Stimulated activated CD4-positive, alpha-beta T cell treated with anti-CD3 and anti-CD28 coated beads, TNF-alpha, amount 100 ng/mL, for 24 hours (primary cell): Measurements from ENCODE around the gene HM13.
"Not testable (repeated sequence)": the region's sequence is repeated elsewhere in the genome, so short reads cannot be mapped to it uniquely, and the experiment has no call there.

Experiments used
- DNase-seq, 3 experiments: peaks; one replicate each; pipeline ENCODE4 v3.0.0-alpha.2; 2020; ENCODE audit warnings: low read depth in 3 of 3

HM13 gene

GRCh38 chr20:31567380-31567720 is 53.1 kb downstream of the HM13 start:
- DNase-seq = no peak

- DNase-seq = no peak
Observed at GRCh38 chr20:31568041-31568731, 53.9 kb downstream of the HM13 start.

DNA sequence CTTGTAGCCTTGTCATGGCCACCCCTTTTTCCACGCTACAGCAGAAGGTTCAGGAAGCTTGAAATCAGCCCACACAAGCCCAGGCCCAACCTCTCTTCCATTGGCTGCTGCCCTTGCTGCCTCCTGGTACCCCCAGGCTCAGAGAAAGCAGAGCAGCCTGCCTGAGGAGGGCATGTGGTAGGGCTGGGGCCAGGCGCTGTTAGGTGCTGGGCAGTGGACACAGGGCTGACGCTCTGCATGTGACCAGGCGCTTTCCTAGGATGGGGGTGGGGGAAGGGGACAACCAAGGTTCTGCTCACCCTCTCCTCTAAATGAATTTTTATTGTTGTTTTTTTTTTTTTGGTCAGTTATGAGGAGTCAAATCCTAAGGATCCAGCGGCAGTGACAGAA is 54.5 kb downstream of the HM13 start:
- DNase-seq = no peak

DNA sequence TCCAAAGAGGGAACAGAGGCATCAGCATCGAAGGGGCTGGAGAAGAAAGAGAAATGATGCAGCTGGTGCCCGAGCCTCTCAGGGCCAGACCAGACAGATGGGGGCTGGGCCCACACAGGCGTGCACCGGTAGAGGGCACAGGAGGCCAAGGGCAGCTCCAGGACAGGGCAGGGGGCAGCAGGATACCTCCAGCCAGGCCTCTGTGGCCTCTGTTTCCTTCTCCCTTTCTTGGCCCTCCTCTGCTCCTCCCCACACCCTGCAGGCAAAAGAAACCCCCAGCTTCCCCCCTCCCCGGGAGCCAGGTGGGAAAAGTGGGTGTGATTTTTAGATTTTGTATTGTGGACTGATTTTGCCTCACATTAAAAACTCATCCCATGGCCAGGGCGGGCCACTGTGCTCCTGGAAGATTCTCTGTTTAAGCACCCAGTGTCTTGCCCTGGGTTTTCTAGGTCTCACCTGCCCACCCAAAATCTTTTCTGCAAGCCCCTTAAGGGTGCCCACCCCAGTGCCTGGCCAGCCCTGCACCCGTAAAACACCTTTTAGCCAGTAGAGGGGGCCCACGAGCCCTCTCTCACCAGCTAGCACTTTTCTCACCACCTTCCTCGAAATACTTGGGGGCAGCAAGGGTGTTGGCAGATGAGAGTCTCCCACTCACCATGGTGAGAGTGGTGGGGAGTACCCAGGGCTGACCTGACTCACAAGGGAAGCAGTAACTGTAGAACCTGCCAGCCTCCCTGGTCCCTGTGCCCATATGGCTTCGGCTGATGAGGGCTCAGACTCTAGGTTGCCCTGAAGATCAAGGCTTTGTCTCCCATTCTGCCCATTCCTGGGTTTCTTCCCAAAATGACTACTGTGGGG is 55.1 kb downstream of the HM13 start:
- DNase-seq = peak in 1 of 3 experiments; percentile 28

DNA sequence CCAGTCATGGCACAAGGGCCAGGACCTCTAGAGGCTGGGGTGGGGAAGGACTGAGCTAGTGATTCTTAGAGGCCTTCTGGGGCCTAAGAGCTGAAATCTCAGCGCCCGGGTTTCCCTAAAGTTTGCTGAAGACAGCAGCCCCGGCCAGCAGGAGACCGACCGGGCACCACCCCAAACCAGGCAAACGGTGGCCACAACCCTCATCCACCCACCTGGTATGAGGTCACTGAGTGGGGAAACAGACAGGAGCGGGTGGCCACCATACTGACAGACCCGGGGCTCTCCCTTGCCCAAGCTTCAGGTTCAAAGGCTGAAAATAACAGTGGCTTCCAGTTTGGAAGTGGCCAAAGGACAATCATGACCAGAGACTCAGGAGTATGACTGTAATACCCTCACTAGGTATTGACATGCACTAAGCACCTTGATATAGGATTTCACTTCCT is 55.8 kb downstream of the HM13 start:
- no peak for DNase-seq

DNA sequence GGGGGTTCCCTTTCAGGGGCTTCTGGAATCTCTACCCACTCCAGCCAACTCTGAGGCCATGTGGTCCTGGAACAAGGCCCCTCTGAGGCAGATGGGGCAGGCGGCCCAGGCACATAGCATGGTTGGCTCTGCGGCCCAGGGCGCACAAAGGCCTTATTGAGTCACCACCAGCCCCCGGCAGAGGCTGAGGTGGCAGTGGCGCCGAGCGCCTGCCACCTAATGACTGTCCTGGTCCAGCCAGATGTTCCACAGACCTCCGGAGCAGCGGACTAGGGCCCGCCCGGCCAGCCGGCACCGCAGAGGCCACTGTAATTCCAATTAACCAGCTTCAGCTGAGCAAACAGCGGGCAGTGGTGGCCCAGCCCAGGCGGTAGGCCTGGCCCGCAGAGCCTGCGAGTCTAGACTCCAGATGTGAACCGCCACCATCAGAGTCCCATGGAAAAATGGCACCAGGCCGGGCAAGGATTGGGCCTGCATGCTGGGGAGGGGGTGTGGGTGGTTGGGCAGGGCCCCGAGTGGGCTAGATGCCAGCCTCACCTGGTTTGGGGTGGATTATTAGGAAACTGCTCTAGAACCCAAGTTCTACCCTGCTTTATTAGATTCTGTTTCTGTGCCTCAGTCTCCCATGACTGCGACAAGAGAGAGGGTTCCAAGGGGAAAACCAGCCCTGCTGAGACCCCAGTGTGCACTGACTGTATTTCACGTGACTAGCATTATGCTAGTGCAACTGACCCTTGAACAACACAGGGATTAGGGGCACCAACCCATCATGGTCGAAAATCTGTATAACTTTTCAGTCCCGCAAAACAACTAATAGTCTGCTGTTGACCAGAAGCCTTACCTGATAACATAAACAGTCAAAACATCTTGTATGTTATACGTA is 56.7 kb downstream of the HM13 start:
- DNase-seq = no peak

GRCh38 chr20:31572042-31572700 is 57.9 kb downstream of the HM13 start:
- DNase-seq = no peak

GRCh38 chr20:31572701-31573554 is 58.7 kb downstream of the HM13 start:
- DNase-seq = peak; percentile 72 to 88 (median 77)

GRCh38 chr20:31573555-31574321 is 59.5 kb downstream of the HM13 start:
- no peak for DNase-seq

DNA sequence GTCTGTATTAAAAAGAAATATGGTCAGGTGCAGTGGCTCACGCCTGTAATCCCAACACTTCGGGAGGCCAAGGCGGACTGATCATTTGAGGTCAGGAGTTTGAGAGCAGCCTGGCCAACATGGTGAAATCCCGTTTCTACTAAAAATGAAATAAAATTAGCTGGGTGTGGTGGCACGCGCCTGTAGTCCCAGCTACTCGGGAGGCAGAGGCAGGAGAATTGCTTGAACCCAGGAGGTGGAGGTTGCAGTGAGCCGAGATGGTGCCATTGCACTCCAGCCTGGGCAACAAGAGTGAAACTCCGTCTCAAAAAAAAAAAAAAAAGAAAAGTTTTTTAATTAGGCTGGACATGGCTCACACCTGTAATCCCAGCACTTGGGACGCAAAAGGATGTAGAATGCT is 60.7 kb downstream of the HM13 start:
- DNase-seq = not testable (repeated sequence)

DNA sequence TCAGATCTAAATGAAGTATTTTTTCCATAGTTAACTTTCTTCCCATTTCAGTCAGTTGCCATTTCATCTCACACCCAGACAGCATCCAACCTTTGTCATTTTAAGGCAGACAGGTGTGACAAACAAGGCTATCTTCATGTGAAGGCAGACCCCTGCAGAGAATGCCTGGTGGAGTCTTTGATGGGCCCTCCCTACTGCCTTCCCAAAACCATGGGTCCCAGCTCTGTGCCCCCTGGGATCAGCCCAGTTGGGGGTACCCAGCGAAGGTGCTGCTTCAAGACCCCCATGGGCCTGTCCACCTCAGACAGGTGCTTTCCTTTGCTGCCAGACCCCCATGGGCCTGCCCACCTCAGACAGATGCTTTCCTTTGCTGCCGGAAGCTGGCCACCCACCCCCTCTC is 62.5 kb downstream of the HM13 start:
- no peak for DNase-seq

- DNase-seq = no peak
Observed at GRCh38 chr20:31577194-31577593, 63.0 kb downstream of the HM13 start.

GRCh38 chr20:31578448-31579138 is 64.4 kb downstream of the HM13 start:
- no peak for DNase-seq

DNA sequence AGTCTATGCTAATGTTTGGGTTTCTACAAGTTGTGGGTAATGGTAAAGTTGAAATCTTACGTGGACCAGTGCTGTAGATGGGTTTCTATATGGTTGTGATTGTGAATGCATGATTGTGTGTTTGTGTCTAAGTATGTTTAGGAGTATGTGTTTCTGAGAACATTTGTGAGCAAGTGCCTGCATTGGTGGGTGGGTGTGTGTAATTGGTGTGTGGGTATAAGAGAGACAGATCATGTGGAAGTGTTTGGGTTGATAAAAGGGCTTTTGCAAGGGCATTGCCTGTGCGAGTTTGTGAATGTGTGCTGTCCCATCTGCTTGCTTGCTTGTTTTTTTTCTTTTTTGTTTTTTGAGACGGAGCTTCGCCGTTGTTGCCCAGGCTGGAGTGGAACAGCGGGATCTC is 65.0 kb downstream of the HM13 start:
- no peak for DNase-seq

- not testable (repeated sequence) for DNase-seq
Observed at GRCh38 chr20:31579941-31580651, 65.9 kb downstream of the HM13 start.

DNA sequence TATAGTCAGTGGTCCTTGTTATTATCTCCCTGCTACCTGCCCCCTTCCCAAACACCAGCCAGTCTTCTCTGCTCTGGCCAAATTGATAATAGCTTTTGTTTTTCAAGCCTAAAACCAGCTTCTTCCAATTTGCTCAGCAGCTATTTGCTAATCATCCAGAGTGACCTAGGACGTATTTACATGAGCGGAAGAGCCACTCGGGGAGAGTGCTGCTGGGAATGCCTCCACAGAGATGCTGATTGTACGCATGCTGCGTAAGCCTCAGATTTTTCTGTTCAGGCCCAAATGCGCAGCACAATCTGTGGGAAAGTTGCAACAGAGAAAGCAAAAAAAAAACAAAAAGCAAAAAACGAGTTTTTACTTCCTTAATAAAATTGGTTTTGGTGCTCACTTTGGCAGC is 66.5 kb downstream of the HM13 start:
- DNase-seq = no peak

DNA sequence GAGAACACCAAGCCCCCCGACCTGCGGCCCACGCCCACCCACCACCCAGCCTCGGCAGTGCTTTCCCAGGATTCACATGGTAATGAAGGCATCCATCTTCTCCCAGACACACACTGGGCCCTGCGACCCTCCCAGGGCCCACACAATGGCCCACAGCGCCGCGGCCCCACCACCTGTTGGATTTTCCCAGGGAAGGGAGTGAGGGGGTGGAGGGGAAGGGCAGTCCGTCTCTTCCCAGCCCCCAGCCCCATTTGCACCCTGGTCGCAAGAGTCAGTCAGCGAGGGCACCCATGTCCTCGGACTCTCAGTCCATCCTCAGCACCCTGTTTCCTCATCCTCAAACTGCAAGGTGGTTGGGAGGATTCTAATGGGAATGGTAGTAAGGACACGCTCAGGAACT is 67.1 kb downstream of the HM13 start:
- no peak for DNase-seq

- no peak for DNase-seq
Observed at GRCh38 chr20:31587545-31588389, 73.5 kb downstream of the HM13 start.
